NCI-H1092 treated with DMSO at 0.1 percent for 48 hours (cell line): ENCODE results near the gene LRRTM4.
"Not testable (repeated sequence)": the region's sequence is repeated elsewhere in the genome, so short reads cannot be mapped to it uniquely, and the experiment has no call there.

Source experiments
- DNase-seq: peaks from one replicate; lab custom pipeline; 2025; lab: John Stamatoyannopoulos, UW

The LRRTM4 gene

GRCh38 chr2:76862901-76863300, 659.3 kb downstream of the LRRTM4 start:
- DNase-seq, result no peak

GRCh38 chr2:76861708-76862107, 660.5 kb downstream of the LRRTM4 start:
- no peak for DNase-seq

- peak; percentile 93 for DNase-seq
These were observed 671.2 kb downstream of the LRRTM4 start for GRCh38 chr2:76851000-76851399.

GRCh38 chr2:76849086-76849485, 673.1 kb downstream of the LRRTM4 start:
- no peak for DNase-seq

- no peak for DNase-seq
These were observed 682.4 kb downstream of the LRRTM4 start for GRCh38 chr2:76839826-76840225.

- DNase-seq, result no peak
These were observed 692.6 kb downstream of the LRRTM4 start for GRCh38 chr2:76829374-76830234.

- DNase-seq, result no peak
These were observed 695.5 kb downstream of the LRRTM4 start for GRCh38 chr2:76826691-76827090.

GRCh38 chr2:76825140-76825970, 696.8 kb downstream of the LRRTM4 start:
- no peak for DNase-seq

- no peak for DNase-seq
These were observed 700.4 kb downstream of the LRRTM4 start for GRCh38 chr2:76821731-76822130.

GRCh38 chr2:76813084-76813483, 709.1 kb downstream of the LRRTM4 start:
- DNase-seq, result no peak

GRCh38 chr2:76812156-76812555, 710.0 kb downstream of the LRRTM4 start:
- no peak for DNase-seq

- DNase-seq, result no peak
These were observed 713.0 kb downstream of the LRRTM4 start for GRCh38 chr2:76809136-76809535.

- no peak for DNase-seq
These were observed 713.4 kb downstream of the LRRTM4 start for GRCh38 chr2:76808732-76809131.

GRCh38 chr2:76793647-76794334, 728.4 kb downstream of the LRRTM4 start:
- no peak for DNase-seq

- not testable (repeated sequence) for DNase-seq
These were observed 740.9 kb downstream of the LRRTM4 start for GRCh38 chr2:76781313-76781712.

GRCh38 chr2:76763276-76763675, 758.9 kb downstream of the LRRTM4 start:
- no peak for DNase-seq

GRCh38 chr2:76760367-76760704, 761.8 kb downstream of the LRRTM4 start:
- DNase-seq, result no peak

- no peak for DNase-seq
These were observed 762.4 kb downstream of the LRRTM4 start for GRCh38 chr2:76759634-76760366.

GRCh38 chr2:76752506-76752905, 769.7 kb downstream of the LRRTM4 start:
- DNase-seq, result peak; percentile 31

- no peak for DNase-seq
These were observed 772.3 kb downstream of the LRRTM4 start for GRCh38 chr2:76749858-76750257.

- no peak for DNase-seq
These were observed 773.4 kb downstream of the LRRTM4 start for GRCh38 chr2:76748581-76749296.
